Measurements from ENCODE around the gene PKD1L1.

- TF ChIP-seq, protein P1, sequence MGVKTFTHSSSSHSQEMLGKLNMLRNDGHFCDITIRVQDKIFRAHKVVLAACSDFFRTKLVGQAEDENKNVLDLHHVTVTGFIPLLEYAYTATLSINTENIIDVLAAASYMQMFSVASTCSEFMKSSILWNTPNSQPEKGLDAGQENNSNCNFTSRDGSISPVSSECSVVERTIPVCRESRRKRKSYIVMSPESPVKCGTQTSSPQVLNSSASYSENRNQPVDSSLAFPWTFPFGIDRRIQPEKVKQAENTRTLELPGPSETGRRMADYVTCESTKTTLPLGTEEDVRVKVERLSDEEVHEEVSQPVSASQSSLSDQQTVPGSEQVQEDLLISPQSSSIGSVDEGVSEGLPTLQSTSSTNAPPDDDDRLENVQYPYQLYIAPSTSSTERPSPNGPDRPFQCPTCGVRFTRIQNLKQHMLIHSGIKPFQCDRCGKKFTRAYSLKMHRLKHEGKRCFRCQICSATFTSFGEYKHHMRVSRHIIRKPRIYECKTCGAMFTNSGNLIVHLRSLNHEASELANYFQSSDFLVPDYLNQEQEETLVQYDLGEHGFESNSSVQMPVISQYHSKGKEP (tag by site-specific recombination; IDR thresholded peaks at IDR 0.05): no peak
- TF ChIP-seq MEIS1 (CRISPR knock-in tag; IDR thresholded peaks at IDR 0.05; ENCODE audit: borderline replicate concordance): no peak
- no peak for TF ChIP-seq ZNF121 (tag by site-specific recombination; IDR thresholded peaks at IDR 0.05)
- TF ChIP-seq, protein P2, sequence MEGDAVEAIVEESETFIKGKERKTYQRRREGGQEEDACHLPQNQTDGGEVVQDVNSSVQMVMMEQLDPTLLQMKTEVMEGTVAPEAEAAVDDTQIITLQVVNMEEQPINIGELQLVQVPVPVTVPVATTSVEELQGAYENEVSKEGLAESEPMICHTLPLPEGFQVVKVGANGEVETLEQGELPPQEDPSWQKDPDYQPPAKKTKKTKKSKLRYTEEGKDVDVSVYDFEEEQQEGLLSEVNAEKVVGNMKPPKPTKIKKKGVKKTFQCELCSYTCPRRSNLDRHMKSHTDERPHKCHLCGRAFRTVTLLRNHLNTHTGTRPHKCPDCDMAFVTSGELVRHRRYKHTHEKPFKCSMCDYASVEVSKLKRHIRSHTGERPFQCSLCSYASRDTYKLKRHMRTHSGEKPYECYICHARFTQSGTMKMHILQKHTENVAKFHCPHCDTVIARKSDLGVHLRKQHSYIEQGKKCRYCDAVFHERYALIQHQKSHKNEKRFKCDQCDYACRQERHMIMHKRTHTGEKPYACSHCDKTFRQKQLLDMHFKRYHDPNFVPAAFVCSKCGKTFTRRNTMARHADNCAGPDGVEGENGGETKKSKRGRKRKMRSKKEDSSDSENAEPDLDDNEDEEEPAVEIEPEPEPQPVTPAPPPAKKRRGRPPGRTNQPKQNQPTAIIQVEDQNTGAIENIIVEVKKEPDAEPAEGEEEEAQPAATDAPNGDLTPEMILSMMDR (tag by site-specific recombination; IDR thresholded peaks at IDR 0.05): no peak
- no peak for TF ChIP-seq ZNF560 (tag by site-specific recombination; IDR thresholded peaks at IDR 0.05; ENCODE audit: borderline replicate concordance)
- TF ChIP-seq ZNF670 (tag by site-specific recombination; IDR thresholded peaks at IDR 0.05; ENCODE audit: low read depth): no peak
- TF ChIP-seq ZNF138 (tag by site-specific recombination; IDR thresholded peaks at IDR 0.05; ENCODE audit: borderline replicate concordance): no peak
- no peak for TF ChIP-seq SCRT1 (tag by site-specific recombination; IDR thresholded peaks at IDR 0.05; ENCODE audit: borderline replicate concordance)
- no peak for TF ChIP-seq ZNF133 (tag by site-specific recombination; IDR thresholded peaks at IDR 0.05)
- no peak for TF ChIP-seq ZNF184 (tag by site-specific recombination; IDR thresholded peaks at IDR 0.05)
- no peak for TF ChIP-seq ZBTB1 (tag by site-specific recombination; IDR thresholded peaks at IDR 0.05)
- TF ChIP-seq ZNF350 (tag by site-specific recombination; IDR thresholded peaks at IDR 0.05): no peak
- TF ChIP-seq ZNF768 (tag by site-specific recombination; IDR thresholded peaks at IDR 0.05): no peak
Observed at GRCh38 chr7:47772492-47772891, 175.8 kb downstream of the PKD1L1 start.

Measured in HEK293 (cell line).